Stimulated activated CD8-positive, alpha-beta memory T cell treated with anti-CD3 and anti-CD28 coated beads, Interleukin-4, amount 100 ng/mL, for 1 hour (primary cell): ENCODE measurements around the gene TAF5L.
"Not testable (repeated sequence)": the region's sequence is repeated elsewhere in the genome, so short reads cannot be mapped to it uniquely, and the experiment has no call there.

Experiments
- DNase-seq, 2 donors: peaks; one replicate each; pipeline ENCODE4 v3.0.0-alpha.2; 2020; ENCODE audit warnings: low read depth in 2 of 2, low spot score in 1 of 2

TAF5L gene

GRCh38 chr1:229570891-229571516, 54.9 kb downstream of the TAF5L start:
- DNase-seq, result no peak

GRCh38 chr1:229570305-229570704, 55.6 kb downstream of the TAF5L start:
- no peak for DNase-seq

GRCh38 chr1:229567109-229567868, 58.6 kb downstream of the TAF5L start:
- DNase-seq, result no peak

- no peak for DNase-seq
Measured at GRCh38 chr1:229563701-229564100, 62.2 kb downstream of the TAF5L start.

GRCh38 chr1:229563241-229563640, 62.7 kb downstream of the TAF5L start:
- DNase-seq, result no peak

- no peak for DNase-seq
Measured at GRCh38 chr1:229562686-229563085, 63.2 kb downstream of the TAF5L start.

GRCh38 chr1:229561141-229561540, 64.8 kb downstream of the TAF5L start:
- DNase-seq, result no peak

GRCh38 chr1:229560124-229560523, 65.8 kb downstream of the TAF5L start:
- DNase-seq, result not testable (repeated sequence)

GRCh38 chr1:229559336-229559801, 66.6 kb downstream of the TAF5L start:
- DNase-seq, result not testable (repeated sequence)

GRCh38 chr1:229558460-229559335, 67.2 kb downstream of the TAF5L start, which contains the start of gene ABCB10:
Gene ABCB10 (minus strand): TSS chr1:229558707. CDS start chr1:229558652, 55 bp downstream.
- peak; percentile 54 to 70 for DNase-seq

GRCh38 chr1:229557913-229558414, 68.0 kb downstream of the TAF5L start:
- DNase-seq, result no peak

- DNase-seq, result no peak
Measured at GRCh38 chr1:229557200-229557850, 68.6 kb downstream of the TAF5L start.

GRCh38 chr1:229554886-229555621, 70.9 kb downstream of the TAF5L start:
- no peak for DNase-seq

- DNase-seq, result no peak
Measured at GRCh38 chr1:229553621-229554130, 72.2 kb downstream of the TAF5L start.

- DNase-seq, result no peak
Measured at GRCh38 chr1:229552732-229553131, 73.2 kb downstream of the TAF5L start.

GRCh38 chr1:229550812-229551567, 74.9 kb downstream of the TAF5L start:
- no peak for DNase-seq

GRCh38 chr1:229547542-229547941, 78.4 kb downstream of the TAF5L start:
- DNase-seq, result no peak

GRCh38 chr1:229544587-229544986, 81.3 kb downstream of the TAF5L start:
- no peak for DNase-seq
